IMR-90 (cell line): ENCODE results near the gene DOCK9.

Experiments
- BHLHE40 ChIP-seq: fragments of 150-350 bp; IDR thresholded peaks from 2 replicates; pipeline ENCODE4 v1.6.1; 2016; ENCODE audit warnings: mild to moderate bottlenecking, low read depth, low read length
- CTCF ChIP-seq: conservative IDR thresholded peaks from 2 replicates; pipeline ENCODE4 v1.5.1; 2012; ENCODE audit warnings: mild to moderate bottlenecking, low read depth, low read length, improper control_type of control experiment
- MAZ ChIP-seq: IDR thresholded peaks from 2 replicates; pipeline ENCODE4 v1.6.1; 2012; ENCODE audit warnings: low read depth, mild to moderate bottlenecking, low read length, improper control_type of control experiment, moderate library complexity, borderline replicate concordance
- POLR2A ChIP-seq: IDR thresholded peaks from 2 replicates; pipeline ENCODE4 v1.6.1; 2012; ENCODE audit warnings: mild to moderate bottlenecking, low read depth, low read length
- SMC3 ChIP-seq: fragments of 150-350 bp; IDR thresholded peaks from 2 replicates; pipeline ENCODE4 v1.6.1; 2016; ENCODE audit warnings: low read depth, mild to moderate bottlenecking, antibody characterized with exemption, low read length, moderate library complexity
- USF2 ChIP-seq: fragments of 150-350 bp; IDR thresholded peaks from 2 replicates; pipeline ENCODE4 v1.6.1; 2017; ENCODE audit warnings: mild to moderate bottlenecking, antibody characterized with exemption, low read length, low read depth

- TF ChIP-seq CTCF (no peak), BHLHE40 (no peak), POLR2A (no peak), MAZ (no peak), USF2 (no peak), SMC3 (no peak)
These were observed 189.9 kb downstream of the DOCK9 start for GRCh38 chr13:98787996-98788395.
